GM12864 (cell line): ENCODE data around the gene GALNTL6.

ENCODE experiments used
- DNase-seq: peaks from one replicate; pipeline ENCODE4 v3.0.0-alpha.2; 2011; ENCODE audit warnings: low read depth
- H3K4me3 ChIP-seq: 2 replicates; pipeline ENCODE4 v1.5.1; 2011; ENCODE audit warnings: mild to moderate bottlenecking, low read depth, low read length, control low read depth
- TF ChIP-seq, protein P1 (sequence below): IDR thresholded peaks from 2 replicates; pipeline ENCODE4 v1.5.1; 2011; ENCODE audit warnings: low read depth, mild to moderate bottlenecking, moderate library complexity, low read length, control low read depth, inconsistent platforms; ENCODE audit errors: missing control alignments

The GALNTL6 gene

DNA sequence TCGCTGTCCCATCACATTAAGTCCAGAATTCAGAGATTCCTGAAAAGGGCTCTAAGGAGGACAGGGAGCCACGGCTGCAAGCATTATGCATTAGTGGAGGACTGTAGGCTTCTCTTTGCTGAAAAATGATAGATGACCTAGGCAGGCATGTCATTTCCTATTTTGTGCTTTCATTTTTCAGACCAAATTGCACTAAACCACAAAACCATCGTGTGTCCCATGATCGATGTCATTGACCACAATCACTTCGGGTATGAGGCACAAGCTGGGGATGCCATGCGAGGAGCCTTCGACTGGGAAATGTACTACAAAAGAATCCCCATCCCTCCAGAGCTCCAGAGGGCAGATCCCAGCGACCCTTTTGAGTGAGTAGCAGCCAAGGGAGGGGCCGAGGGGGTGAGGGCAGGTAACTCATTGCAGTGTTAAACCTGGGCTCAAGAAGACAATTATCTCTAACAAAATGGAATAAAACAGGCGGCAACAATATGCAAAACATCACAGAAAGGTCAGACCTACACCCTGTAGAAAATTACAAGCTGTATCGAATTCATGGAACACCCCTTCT lies 1000.2 kb downstream of the GALNTL6 start:
- H3K4me3 ChIP-seq, result no peak overlapping the region
- TF ChIP-seq, protein P1, sequence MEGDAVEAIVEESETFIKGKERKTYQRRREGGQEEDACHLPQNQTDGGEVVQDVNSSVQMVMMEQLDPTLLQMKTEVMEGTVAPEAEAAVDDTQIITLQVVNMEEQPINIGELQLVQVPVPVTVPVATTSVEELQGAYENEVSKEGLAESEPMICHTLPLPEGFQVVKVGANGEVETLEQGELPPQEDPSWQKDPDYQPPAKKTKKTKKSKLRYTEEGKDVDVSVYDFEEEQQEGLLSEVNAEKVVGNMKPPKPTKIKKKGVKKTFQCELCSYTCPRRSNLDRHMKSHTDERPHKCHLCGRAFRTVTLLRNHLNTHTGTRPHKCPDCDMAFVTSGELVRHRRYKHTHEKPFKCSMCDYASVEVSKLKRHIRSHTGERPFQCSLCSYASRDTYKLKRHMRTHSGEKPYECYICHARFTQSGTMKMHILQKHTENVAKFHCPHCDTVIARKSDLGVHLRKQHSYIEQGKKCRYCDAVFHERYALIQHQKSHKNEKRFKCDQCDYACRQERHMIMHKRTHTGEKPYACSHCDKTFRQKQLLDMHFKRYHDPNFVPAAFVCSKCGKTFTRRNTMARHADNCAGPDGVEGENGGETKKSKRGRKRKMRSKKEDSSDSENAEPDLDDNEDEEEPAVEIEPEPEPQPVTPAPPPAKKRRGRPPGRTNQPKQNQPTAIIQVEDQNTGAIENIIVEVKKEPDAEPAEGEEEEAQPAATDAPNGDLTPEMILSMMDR, result no peak
- DNase-seq, result peak; percentile 3

DNA sequence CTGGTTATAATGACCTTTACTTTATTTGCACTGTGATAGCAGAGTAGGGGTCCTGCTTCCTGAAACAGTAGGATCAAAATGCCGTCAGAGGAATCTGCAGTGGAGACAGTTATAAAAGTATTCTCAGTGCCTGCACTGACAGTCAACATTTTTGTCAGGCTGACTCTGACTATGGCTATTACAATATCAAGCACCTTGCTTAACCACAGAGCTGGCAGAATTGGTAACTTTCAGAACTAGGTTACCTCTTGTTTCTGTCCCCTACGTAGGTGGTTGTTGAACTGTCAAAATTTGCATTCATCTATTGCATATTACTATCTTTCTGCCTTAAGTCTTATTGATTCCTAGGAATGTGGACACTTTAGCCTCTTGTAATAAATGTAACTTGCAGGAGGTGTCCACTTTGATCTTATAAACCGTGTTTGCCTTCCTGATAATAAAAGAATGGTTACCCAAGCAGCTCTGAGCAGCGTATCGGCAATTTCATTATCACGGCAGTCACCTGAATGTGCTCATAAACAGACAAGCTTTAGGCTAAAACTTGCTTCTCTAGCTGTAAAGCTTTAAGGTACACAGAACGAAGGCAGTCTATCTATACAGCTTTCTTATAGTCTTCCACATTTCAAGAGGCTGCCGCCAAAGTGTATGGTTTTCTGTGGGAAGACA lies 1002.4 kb downstream of the GALNTL6 start:
- TF ChIP-seq, protein P1, result no peak

DNA sequence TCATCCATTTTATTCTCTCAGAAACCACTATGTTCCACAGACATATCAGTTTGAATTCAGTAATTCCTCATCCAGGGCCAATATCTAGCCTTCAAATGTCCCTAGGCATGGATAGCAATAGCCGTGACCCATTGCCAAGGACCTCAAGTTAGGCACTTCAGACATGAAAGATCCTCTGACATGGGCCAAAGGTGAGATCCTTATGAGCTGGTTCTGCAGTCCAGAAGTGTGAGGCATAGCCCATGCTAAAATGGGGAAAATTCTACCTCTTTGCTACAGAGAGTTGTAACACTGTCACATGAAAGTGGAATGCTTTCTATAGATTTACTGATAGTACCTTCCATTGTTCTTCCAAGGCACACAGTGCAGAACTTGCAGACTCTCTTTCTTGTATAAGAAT lies 1005.7 kb downstream of the GALNTL6 start:
- no peak overlapping the region for H3K4me3 ChIP-seq
- no peak for DNase-seq
- TF ChIP-seq, protein P1, result no peak

More for the DNA sequence above, 1002.4 kb downstream of the GALNTL6 start:
- no peak overlapping the region for H3K4me3 ChIP-seq
- DNase-seq, result no peak

DNA sequence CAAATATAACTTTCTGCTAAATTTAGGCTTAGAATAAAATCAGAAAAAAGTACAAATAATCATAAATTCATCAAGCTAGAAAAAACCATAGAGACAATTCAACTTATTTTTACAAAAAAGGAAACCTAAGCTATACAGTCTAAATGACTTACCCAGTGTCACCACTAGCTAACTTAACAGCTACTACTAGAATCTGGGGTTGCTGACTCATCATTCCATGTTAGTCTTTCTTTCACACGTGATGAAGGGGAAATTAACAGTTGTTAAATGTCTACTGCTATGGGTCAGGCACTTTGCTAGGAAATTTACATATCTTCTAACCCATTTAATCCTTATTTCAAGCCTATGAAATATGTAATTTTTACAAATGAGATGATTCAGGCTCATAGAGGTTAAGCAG lies 1006.1 kb downstream of the GALNTL6 start:
- no peak overlapping the region for H3K4me3 ChIP-seq
- TF ChIP-seq, protein P1, result no peak
- DNase-seq, result no peak

DNA sequence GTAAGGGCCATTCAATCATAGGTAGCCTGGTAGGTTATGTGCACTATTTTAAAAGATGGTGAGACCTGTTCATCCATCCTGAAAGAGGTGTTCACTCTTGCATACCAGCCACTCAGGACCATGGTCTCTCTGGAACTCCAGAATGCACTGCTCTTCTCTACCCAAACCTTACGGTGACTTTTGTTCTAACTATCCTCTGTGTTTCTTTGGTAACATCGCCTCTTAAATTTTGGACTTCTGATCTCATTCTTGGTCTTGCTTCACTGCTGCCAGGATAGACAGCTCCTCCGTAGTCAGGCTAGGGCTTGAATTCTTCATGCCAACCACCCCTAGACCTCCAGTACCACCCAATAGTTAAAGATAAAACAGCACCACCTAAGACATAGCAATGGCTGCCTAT lies 1009.1 kb downstream of the GALNTL6 start:
- TF ChIP-seq, protein P1, result no peak
- no peak overlapping the region for H3K4me3 ChIP-seq
- DNase-seq, result no peak

DNA sequence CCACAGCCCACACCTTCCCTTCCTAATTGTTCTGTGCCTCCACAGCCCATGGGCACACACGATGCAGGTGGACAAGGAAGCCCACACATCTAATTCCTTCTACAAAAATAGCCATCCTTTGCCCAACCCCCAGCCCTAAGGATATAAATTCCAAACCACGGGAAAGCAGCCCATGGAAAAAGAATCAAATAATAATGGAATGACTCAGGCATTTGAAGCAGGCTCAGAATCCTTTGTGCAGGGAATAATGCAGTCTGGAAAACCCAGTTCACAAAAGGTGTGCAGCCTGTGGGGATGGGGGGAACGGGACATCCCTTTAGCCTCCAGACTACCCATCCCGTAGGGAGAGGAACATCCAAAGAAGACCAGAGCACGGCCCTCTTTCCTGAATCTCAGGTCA lies 1013.1 kb downstream of the GALNTL6 start:
- DNase-seq, result no peak
- TF ChIP-seq, protein P1, result no peak
- no peak overlapping the region for H3K4me3 ChIP-seq

DNA sequence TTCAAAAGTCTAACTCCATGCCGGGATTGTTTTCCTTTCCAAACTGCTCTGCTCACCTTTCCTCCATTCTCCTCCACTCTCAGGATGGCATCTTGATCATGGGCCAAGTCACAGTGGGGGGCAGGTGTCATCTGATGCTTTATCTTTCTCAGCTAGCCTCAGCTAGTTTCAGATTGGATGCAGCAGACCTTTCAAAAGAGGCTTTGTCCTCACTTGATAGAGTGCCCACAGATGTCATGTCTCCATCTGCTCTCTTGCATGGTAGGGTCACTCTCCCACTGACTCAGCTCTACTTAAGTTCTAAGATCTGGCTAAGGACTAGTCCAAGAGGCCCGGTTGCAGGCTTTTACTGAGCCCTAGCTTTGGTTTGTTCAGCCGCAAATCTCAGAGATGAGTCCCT lies 1013.7 kb downstream of the GALNTL6 start:
- TF ChIP-seq, protein P1, result no peak
- no peak for DNase-seq
- H3K4me3 ChIP-seq, result no peak overlapping the region
